Epithelial cell of prostate (primary cell): Measurements from ENCODE around the gene RAB5A.
"Not testable (repeated sequence)": the region's sequence is repeated elsewhere in the genome, so short reads cannot be mapped to it uniquely, and the experiment has no call there.

Experiments used
- DNase-seq: peaks from one replicate; pipeline ENCODE4 v3.0.0-alpha.2; 2011; ENCODE audit warnings: low read depth, low spot score
- H3K27ac ChIP-seq: fragments of 450-650 bp; 2 replicates; pipeline ENCODE4 v1.5.1; 2017; ENCODE audit warnings: mild to moderate bottlenecking

The RAB5A gene

DNA sequence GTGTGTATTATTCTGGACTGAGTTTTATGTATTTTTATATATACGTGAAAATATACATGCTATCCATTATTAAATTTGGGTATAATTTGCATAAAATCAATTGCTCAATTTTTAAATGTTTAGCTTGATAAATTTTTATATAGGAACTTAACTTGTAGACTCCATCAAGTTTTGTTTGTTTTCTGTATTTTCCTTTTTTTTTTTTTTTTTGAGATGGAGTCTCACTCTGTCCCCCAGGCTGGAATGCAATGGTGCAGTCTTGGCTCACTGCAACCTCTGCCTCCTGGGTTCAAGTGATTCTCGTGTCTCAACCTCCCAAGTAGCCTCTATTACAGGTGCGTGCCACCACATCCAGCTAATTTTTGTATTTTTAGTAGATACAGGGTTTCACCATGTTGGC, 69.2 kb downstream of the RAB5A start:
- not testable (repeated sequence) for H3K27ac ChIP-seq, DNase-seq

DNA sequence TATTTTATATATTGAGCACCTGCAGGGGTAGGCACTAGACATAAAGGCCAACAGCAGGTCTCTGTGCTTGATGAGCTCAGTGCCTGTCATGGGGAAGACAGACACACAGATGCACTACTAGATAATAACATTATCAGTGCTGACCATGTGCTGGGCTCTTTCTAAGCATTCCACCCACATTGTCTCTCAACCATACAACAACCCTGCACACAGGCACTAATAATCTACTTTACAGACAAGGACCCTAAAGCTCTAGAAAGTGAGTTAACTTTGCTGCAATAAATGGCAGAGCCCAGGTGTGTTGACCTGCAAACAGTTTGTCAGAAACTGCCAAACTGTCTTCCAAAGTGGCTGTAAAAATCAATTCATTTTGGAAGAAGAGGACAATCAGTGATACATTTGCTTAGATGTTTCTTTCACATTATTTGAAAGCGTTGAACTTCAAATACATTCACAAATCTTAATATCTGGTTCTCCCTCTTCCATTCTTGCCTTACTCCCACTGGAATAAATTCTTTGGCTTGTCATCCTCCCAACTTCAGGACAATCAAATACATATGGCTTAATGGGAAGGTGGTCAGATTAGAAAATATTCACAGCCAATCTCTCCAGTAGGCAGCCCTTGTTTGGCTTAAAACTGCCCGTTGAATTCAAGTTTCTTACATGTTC, 76.2 kb downstream of the RAB5A start:
- DNase-seq = no peak
- H3K27ac ChIP-seq = no peak overlapping the region

GRCh38 chr3:20023623-20024405, 76.9 kb downstream of the RAB5A start:
- H3K27ac ChIP-seq = no peak overlapping the region
- no peak for DNase-seq

DNA sequence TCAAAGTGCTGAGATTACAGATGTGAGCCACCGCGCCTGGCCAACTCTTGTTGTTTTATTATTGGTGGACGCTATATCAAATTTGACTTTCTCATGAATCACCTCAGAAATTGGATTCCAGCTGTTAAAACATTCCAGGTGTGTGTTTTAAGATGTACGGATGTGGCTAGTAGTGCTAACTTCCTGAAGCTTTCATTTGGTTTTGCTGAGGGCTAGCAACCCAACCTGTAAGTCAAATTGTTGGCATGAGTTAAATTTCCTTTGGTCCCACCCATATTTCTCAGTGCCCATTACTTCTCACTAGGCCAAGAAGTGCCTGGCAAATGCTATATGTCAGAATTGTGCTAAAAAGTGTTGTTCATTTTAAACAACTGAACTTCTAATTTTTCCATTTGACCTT, 80.2 kb downstream of the RAB5A start:
- no peak for DNase-seq
- no peak overlapping the region for H3K27ac ChIP-seq

DNA sequence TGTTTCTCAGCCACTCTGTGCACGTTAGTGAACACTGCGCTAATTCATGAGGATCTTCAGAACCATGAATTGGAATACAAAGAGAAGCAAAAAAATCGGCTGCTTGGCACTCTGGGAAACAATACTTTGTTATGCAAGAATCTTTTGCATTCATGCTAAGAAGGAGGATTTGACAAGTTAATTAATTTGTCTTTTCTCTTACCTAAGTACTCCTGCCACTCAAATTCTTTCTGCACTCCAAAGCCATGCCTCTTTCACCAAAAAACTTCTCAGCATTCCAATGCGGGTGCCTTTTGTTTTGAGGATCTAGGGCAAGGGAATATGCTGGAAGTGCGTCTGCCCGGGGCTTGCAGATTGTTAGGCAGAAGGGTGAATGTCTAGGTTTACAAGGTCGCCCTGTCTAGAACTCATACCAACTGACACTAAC, 82.0 kb downstream of the RAB5A start:
- no peak overlapping the region for H3K27ac ChIP-seq
- DNase-seq = no peak

- not testable (repeated sequence) for DNase-seq, H3K27ac ChIP-seq
These were observed 85.0 kb downstream of the RAB5A start for GRCh38 chr3:20031939-20032338.
